Right atrium auricular region (tissue), 2 donors: ENCODE data around the gene OR5M11. TPM values are rescaled to one million over a fixed set of nuclear protein-coding genes. Genes with fewer than 3 reads are reported as not detected.

Source experiments
- DNase-seq: peaks from one replicate; pipeline ENCODE4 v3.0.0-alpha.2; 2019; ENCODE audit warnings: low spot score
- H3K27ac ChIP-seq, 2 donors: fragments of 200-600 bp; sonication (generic); 1 replicate in 1 of 2; 2 replicates in 1 of 2; pipeline ENCODE4 v1.5.1; 2016 to 2019
- H3K27me3 ChIP-seq, 2 donors: fragments of 200-600 bp; sonication (generic); one replicate each; pipeline versions ENCODE4 v1.5.1 to v1.6.0; 2017 to 2019
- H3K36me3 ChIP-seq: fragments of 200-600 bp; sonication (generic); one replicate; pipeline ENCODE4 v1.5.1; 2016
- H3K4me1 ChIP-seq, 2 donors: fragments of 200-600 bp; sonication (generic); one replicate each; pipeline versions ENCODE4 v1.5.1 to v1.6.0; 2017 to 2019
- H3K4me3 ChIP-seq, 2 donors: fragments of 200-600 bp; sonication (generic); 1 replicate in 1 of 2; 2 replicates in 1 of 2; pipeline ENCODE4 v1.5.1; 2017 to 2019; ENCODE audit warnings: mild to moderate bottlenecking in 1 of 2, moderate library complexity in 1 of 2
- H3K9me3 ChIP-seq, 2 donors: fragments of 200-600 bp; sonication (generic); one replicate each; pipeline ENCODE4 v1.5.1; 2019
- total RNA-seq, 2 donors: library from RNA; depleted of rRNA; stranded (reverse); fragments of >200 nt; gene quantifications; one replicate each; pipeline ENCODE4 v1.1.0, GENCODE V29; 2016
- TF ChIP-seq, protein P1 (sequence below), 2 donors: fragments of 200-600 bp; sonication (generic); IDR thresholded peaks; one replicate each; pipeline ENCODE4 v1.5.1; 2019; ENCODE audit warnings: antibody characterized with exemption in 2 of 2

The OR5M11 gene
- total RNA-seq, 2 donors from 2014 or later = not detected

DNA sequence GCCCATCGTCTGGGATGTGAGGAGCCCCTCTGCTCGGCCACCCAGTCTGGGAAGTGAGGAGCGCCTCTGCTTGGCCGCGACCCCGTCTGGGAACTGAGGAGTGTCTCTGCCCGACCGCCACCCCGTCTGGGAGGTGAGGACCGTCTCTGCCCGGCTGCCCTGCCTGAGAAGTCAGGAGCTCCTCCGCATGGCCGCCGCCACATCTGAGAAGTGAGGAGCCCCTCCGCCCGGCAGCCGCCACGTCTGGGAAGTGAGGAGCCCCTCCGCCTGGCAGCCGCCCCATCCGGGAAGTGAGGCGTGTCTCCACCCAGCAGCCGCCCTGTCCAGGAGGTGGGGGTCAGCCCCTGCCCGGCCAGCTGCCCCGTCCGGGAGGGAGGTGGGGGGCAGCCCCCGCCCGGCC lies 46.0 kb downstream of the OR5M11 start:
- H3K27ac ChIP-seq = no peak overlapping the region
- TF ChIP-seq, protein P1, sequence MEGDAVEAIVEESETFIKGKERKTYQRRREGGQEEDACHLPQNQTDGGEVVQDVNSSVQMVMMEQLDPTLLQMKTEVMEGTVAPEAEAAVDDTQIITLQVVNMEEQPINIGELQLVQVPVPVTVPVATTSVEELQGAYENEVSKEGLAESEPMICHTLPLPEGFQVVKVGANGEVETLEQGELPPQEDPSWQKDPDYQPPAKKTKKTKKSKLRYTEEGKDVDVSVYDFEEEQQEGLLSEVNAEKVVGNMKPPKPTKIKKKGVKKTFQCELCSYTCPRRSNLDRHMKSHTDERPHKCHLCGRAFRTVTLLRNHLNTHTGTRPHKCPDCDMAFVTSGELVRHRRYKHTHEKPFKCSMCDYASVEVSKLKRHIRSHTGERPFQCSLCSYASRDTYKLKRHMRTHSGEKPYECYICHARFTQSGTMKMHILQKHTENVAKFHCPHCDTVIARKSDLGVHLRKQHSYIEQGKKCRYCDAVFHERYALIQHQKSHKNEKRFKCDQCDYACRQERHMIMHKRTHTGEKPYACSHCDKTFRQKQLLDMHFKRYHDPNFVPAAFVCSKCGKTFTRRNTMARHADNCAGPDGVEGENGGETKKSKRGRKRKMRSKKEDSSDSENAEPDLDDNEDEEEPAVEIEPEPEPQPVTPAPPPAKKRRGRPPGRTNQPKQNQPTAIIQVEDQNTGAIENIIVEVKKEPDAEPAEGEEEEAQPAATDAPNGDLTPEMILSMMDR (IDR thresholded peaks at IDR 0.05) = no peak
- no peak overlapping the region for H3K4me3 ChIP-seq
- no peaks in the 10 kb centered on the region for H3K9me3 ChIP-seq
- H3K27me3 ChIP-seq = no peaks in the 10 kb centered on the region
- no peak for DNase-seq
- H3K4me1 ChIP-seq = no peaks in the 10 kb centered on the region
- no peaks in the 10 kb centered on the region for H3K36me3 ChIP-seq

- Histone ChIP-seq H3K4me3 (no peak overlapping the region), H3K27ac (no peak overlapping the region), H3K4me1 (no peaks in the 10 kb centered on the region), H3K9me3 (no peaks in the 10 kb centered on the region), H3K36me3 (no peaks in the 10 kb centered on the region), H3K27me3 (no peaks in the 10 kb centered on the region)
- no peak for DNase-seq
- TF ChIP-seq, protein P1 (IDR thresholded peaks at IDR 0.05) = no peak
Observed at GRCh38 chr11:56495117-56495516, 47.9 kb downstream of the OR5M11 start.

Other genes with a start within 250 kb of the OR5M11 start
- not detected for gene OR8K3, start 228.1 kb downstream of the OR5M11 start, total RNA-seq
- gene OR8K1, start 197.2 kb downstream of the OR5M11 start, total RNA-seq = not detected
- gene OR8J1, start 189.0 kb downstream of the OR5M11 start, total RNA-seq = not detected
- not detected for gene OR8U1, start 167.6 kb downstream of the OR5M11 start, total RNA-seq
- not detected for gene OR5AL1, start 130.6 kb downstream of the OR5M11 start, total RNA-seq
- not detected for gene OR5M3, start 69.9 kb downstream of the OR5M11 start, total RNA-seq
- not detected for gene OR5M8, start 51.9 kb downstream of the OR5M11 start, total RNA-seq
- not detected for gene OR5M10, start 34.5 kb upstream of the OR5M11 start, total RNA-seq
- gene OR5M1, start 71.6 kb upstream of the OR5M11 start, total RNA-seq = not detected
- not detected for gene OR5AP2, start 99.2 kb upstream of the OR5M11 start, total RNA-seq
- not detected for gene OR5AR1, start 120.4 kb upstream of the OR5M11 start, total RNA-seq
- gene OR9G1, start 155.8 kb upstream of the OR5M11 start, total RNA-seq = not detected
- not detected for gene OR9G4, start 205.4 kb upstream of the OR5M11 start, total RNA-seq